ENCODE data around the gene C4orf33. TPM values are rescaled to one million over a fixed set of nuclear protein-coding genes. Genes with fewer than 3 reads are reported as not detected.

The C4orf33 gene
- polyA plus RNA-seq, 1 donor (not counting 4 experiments of a cell fraction or from before 2014, with no cell fraction given) = 25.7 TPM

DNA sequence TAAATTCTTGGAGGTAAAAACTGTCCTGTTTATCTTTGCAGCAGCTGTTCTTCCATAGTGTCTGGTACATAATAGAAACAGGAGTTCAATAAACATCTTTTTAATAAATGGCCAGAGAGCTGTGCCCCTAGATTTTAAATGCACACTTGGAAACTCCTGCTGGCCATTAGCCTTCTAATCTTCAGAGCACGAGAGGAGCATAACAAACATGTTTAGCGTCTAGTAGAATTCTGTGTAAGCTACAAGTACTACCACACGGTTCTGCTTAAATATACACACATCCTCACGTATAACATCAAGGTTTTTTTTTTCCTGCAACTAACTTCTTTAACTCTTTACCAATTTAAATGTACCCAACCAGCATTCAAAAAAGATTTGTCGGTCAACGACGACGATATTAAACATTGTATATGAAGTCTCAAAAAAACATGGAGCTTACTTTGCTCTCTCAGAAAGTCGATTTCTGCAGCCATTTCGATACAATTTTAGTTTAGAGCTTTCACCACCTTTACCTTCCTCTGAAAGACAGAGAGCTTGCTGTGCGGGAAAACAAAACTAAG is 3.2 kb upstream of the C4orf33 start:
- Histone ChIP-seq H3K4me3 (ENCODE audit: control insufficient read depth in 2 of 3, extremely low read depth in 1 of 3, insufficient read depth in 2 of 3, low read depth in 1 of 3, low read length in 3 of 3) (peak overlapping the region; percentile 71 to 93 (median 92)), H3K4me1 (ENCODE audit: control insufficient read depth, extremely low read depth, insufficient read depth, low read length) (peaks cover 13% of the 10 kb centered on the region), H3K4me2 (ENCODE audit: control insufficient read depth, extremely low read depth, insufficient read depth, low read depth, low read length) (peak overlapping the region; percentile 91), H3K36me3 (ENCODE audit: control insufficient read depth in 2 of 2, extremely low read depth in 1 of 2, insufficient read depth in 2 of 2, low read length in 2 of 2) (no peaks in the 10 kb centered on the region), H3K27ac (ENCODE audit: control insufficient read depth, insufficient read depth, low read length) (peak overlapping the region; percentile 87), H3K27me3 (ENCODE audit: control insufficient read depth, extremely low read depth, insufficient read depth, low read length) (no peaks in the 10 kb centered on the region), H3K9me1 (ENCODE audit: control insufficient read depth, extremely low read depth, insufficient read depth, low read length) (no peaks in the 10 kb centered on the region), H3K9me3 (ENCODE audit: control insufficient read depth, low read depth, low read length) (no peaks in the 10 kb centered on the region), H3K79me2 (ENCODE audit: control insufficient read depth, insufficient read depth, low read length) (peaks cover 47% of the 10 kb centered on the region), H4K20me1 (ENCODE audit: control insufficient read depth, extremely low read depth, insufficient read depth, low read length) (no peaks in the 10 kb centered on the region), H2AFZ (ENCODE audit: control insufficient read depth, low read length) (peak overlapping the region; percentile 97), H3K9ac (ENCODE audit: control insufficient read depth, extremely low read depth, insufficient read depth, low read length) (peak overlapping the region; percentile 98)
- FAIRE-seq = peak; percentile 5
- DNase-seq (ENCODE audit: low read depth, low spot score) = no peak
- TF ChIP-seq, protein P1, sequence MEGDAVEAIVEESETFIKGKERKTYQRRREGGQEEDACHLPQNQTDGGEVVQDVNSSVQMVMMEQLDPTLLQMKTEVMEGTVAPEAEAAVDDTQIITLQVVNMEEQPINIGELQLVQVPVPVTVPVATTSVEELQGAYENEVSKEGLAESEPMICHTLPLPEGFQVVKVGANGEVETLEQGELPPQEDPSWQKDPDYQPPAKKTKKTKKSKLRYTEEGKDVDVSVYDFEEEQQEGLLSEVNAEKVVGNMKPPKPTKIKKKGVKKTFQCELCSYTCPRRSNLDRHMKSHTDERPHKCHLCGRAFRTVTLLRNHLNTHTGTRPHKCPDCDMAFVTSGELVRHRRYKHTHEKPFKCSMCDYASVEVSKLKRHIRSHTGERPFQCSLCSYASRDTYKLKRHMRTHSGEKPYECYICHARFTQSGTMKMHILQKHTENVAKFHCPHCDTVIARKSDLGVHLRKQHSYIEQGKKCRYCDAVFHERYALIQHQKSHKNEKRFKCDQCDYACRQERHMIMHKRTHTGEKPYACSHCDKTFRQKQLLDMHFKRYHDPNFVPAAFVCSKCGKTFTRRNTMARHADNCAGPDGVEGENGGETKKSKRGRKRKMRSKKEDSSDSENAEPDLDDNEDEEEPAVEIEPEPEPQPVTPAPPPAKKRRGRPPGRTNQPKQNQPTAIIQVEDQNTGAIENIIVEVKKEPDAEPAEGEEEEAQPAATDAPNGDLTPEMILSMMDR (optimal IDR thresholded peaks at IDR 0.05 in 1 of 3, IDR thresholded peaks at IDR 0.05 in 1 of 3, conservative IDR thresholded peaks at IDR 0.05 in 1 of 3; ENCODE audit: extremely low read depth in 1 of 3, insufficient read depth in 2 of 3, low read length in 3 of 3) = no peak
- no peak for TF ChIP-seq EZH2 (IDR thresholded peaks at IDR 0.05; ENCODE audit: low read length)
- dilution Hi-C loops (cut with MboI; ENCODE audit: extremely low pct_ligation_motif_present, low sequenced_read_pairs) = no loop called here

DNA sequence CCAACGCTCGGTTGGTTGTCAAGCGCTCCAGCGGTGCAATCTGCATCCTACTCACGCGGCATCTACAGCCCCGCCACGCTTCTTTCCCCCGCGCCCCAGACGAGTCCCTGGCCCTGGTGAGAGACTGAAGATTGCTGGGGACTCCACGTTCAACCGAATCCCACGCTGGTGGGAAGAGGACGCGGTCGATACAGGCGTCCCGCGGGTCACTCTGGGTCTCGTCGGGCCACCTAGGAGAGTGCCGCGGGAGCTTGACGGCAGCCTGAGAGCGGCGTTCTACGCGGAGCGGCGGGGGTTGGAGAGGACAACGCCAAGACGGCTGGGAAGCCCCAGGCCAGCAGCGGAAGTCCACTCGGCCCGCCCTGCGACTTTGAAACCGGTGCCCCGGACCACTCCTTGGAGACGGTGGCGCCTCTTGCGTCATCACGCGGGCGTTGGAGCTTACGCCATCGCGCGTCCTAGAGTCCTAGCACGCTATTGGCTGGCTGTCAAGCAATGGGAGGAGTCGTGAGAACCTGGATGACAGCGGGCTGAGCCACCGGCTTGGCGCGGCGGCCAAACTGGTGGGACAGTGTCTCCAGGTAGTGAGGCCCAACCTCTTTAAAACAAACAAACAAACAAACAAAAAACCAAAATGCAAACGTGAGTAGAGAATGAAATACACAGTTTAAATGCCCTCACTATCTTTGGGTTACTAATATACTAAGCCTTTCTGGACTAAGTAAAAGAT is 2.6 kb upstream of the C4orf33 start, which contains the start of gene SCLT1:
Gene SCLT1 (minus strand): TSS at position 349 of the 730 bp plus-strand sequence. CDS start 436 bp downstream, outside the sequence.
- H3K4me2 ChIP-seq (ENCODE audit: control insufficient read depth, extremely low read depth, insufficient read depth, low read depth, low read length) = peak within 1 kb of the TSS; percentile 91
- H3K36me3 ChIP-seq (ENCODE audit: control insufficient read depth in 2 of 2, extremely low read depth in 1 of 2, insufficient read depth in 2 of 2, low read length in 2 of 2) = no peaks in the 10 kb centered on the region
- peak within 1 kb of the TSS; percentile 87 for H3K27ac ChIP-seq (ENCODE audit: control insufficient read depth, insufficient read depth, low read length)
- H3K9me1 ChIP-seq (ENCODE audit: control insufficient read depth, extremely low read depth, insufficient read depth, low read length) = no peaks in the 10 kb centered on the region
- DNase-seq (ENCODE audit: low read depth, low spot score) = peak; percentile 72
- no peak for TF ChIP-seq EZH2 (IDR thresholded peaks at IDR 0.05; ENCODE audit: low read length)
- TF ChIP-seq, protein P1 (optimal IDR thresholded peaks at IDR 0.05 in 1 of 3, IDR thresholded peaks at IDR 0.05 in 1 of 3, conservative IDR thresholded peaks at IDR 0.05 in 1 of 3; ENCODE audit: extremely low read depth in 1 of 3, insufficient read depth in 2 of 3, low read length in 3 of 3) = no peak
- peaks cover 41% of the 10 kb centered on the region for H3K79me2 ChIP-seq (ENCODE audit: control insufficient read depth, insufficient read depth, low read length)
- H3K4me3 ChIP-seq (ENCODE audit: control insufficient read depth in 2 of 3, extremely low read depth in 1 of 3, insufficient read depth in 2 of 3, low read depth in 1 of 3, low read length in 3 of 3) = peak within 1 kb of the TSS; percentile 71 to 93 (median 92)
- H2AFZ ChIP-seq (ENCODE audit: control insufficient read depth, low read length) = peak within 1 kb of the TSS; percentile 97
- no peaks in the 10 kb centered on the region for H3K9me3 ChIP-seq (ENCODE audit: control insufficient read depth, low read depth, low read length)
- H4K20me1 ChIP-seq (ENCODE audit: control insufficient read depth, extremely low read depth, insufficient read depth, low read length) = no peaks in the 10 kb centered on the region
- H3K27me3 ChIP-seq (ENCODE audit: control insufficient read depth, extremely low read depth, insufficient read depth, low read length) = no peaks in the 10 kb centered on the region
- peaks cover 13% of the 10 kb centered on the region for H3K4me1 ChIP-seq (ENCODE audit: control insufficient read depth, extremely low read depth, insufficient read depth, low read length)
- dilution Hi-C loops (cut with MboI; ENCODE audit: extremely low pct_ligation_motif_present, low sequenced_read_pairs) = no loop called here
- peak within 1 kb of the TSS; percentile 98 for H3K9ac ChIP-seq (ENCODE audit: control insufficient read depth, extremely low read depth, insufficient read depth, low read length)
- FAIRE-seq = peak; percentile 80

All from keratinocyte (primary cell).